ENCODE data around the gene KIF12. TPM values are rescaled to one million over a fixed set of nuclear protein-coding genes. Genes with fewer than 3 reads are reported as not detected.
A peak's percentile ranks its signal among the peaks of the same experiment; 100 is the strongest.

Gene KIF12
- total and polyA plus RNA-seq, 2 of the 13 experiments (the other 11 are each of a cell fraction or from before 2014, with no cell fraction given), result 1.8 to 12.5 TPM

- no peak overlapping the region for H2AFZ ChIP-seq (ENCODE audit: low read length)
- intact Hi-C loops (cut with micrococcal nuclease; ENCODE audit: unreplicated experiment) (no loop called here), in situ Hi-C loops (cut with HindIII; ENCODE audit: extremely low pct_ligation_motif_present, low pct_unique_long_range_greater_than_20kb) (no loop called here)
- peaks cover 88% of the 10 kb centered on the region for H3K4me1 ChIP-seq (ENCODE audit: insufficient read depth, low read length)
- H3K79me2 ChIP-seq (ENCODE audit: insufficient read depth, low read length), result peaks cover 9% of the 10 kb centered on the region
- H3K27ac ChIP-seq (ENCODE audit: extremely low read length, insufficient read depth, low read length), result peak overlapping the region; percentile 25
- POLR2A ChIA-PET, result interaction anchor here (1.5 to 5.3 kb wide), 2 partner anchors 14 to 19 kb away, joined by 3 to 52 read pairs; no protein-coding TSS in a partner anchor
- H3K36me3 ChIP-seq (replicated peaks in 1 of 2; ENCODE audit: control insufficient read depth in 1 of 2, insufficient read depth in 2 of 2, low read length in 2 of 2), result peaks cover 27 to 65% of the 10 kb centered on the region in 2 experiments
- 41% methylated on average over 4 of the region's 4 CpGs for WGBS (ENCODE audit: low lambda C conversion rate)
- H3K9me3 ChIP-seq (ENCODE audit: low read length), result no peaks in the 10 kb centered on the region
- peaks cover 71% of the 10 kb centered on the region for H4K20me1 ChIP-seq (ENCODE audit: insufficient read depth, low read length)
- H3K4me3 ChIP-seq (replicated peaks in 1 of 3; ENCODE audit: insufficient read depth in 1 of 3, low read depth in 2 of 3, low read length in 3 of 3), result no peak overlapping the region; a peak in 1 of 6 replicates
- no peak overlapping the region for H3K9ac ChIP-seq (ENCODE audit: insufficient read depth, low read depth, low read length)
- no TSS peak for BruUV-seq (replicated peaks)
- ATAC-seq (no peak; the same call in 2 of the 3 replicates), FAIRE-seq (peak; percentile 82), DNase-seq (ENCODE audit: low spot score) (peak; percentile 56)
- CTCF ChIA-PET (ENCODE audit: low intra/inter-chr PET ratio, low total read pairs), result no interaction called here
- H3K4me2 ChIP-seq (ENCODE audit: low read depth, low read length), result peak overlapping the region; percentile 19; the same call in 1 of the 2 replicates
- H3K27me3 ChIP-seq (ENCODE audit: control insufficient read depth in 1 of 2, insufficient read depth in 2 of 2, low read length in 2 of 2), result peaks cover 0 to 1% of the 10 kb centered on the region in 2 experiments; a peak in 1 of 5 replicates
- TF ChIP-seq KMT2B (CRISPR knock-in tag; IDR thresholded peaks at IDR 0.05) (no peak), SOX5 (CRISPR knock-in tag; IDR thresholded peaks at IDR 0.05; ENCODE audit: borderline replicate concordance) (peak; percentile 65), ZNF878 (CRISPR knock-in tag; IDR thresholded peaks at IDR 0.05) (peak; percentile 82; the same call in 1 of the 2 replicates), ZNF615 (CRISPR knock-in tag; IDR thresholded peaks at IDR 0.05; ENCODE audit: borderline replicate concordance) (no peak), HNF4G (IDR thresholded peaks at IDR 0.05; ENCODE audit: borderline replicate concordance, low read depth, low read length) (no peak), HNF4G (CRISPR knock-in tag; IDR thresholded peaks at IDR 0.05; ENCODE audit: borderline replicate concordance, low read depth) (peak; percentile 53; the same call in 1 of the 2 replicates), ZNF335 (CRISPR knock-in tag; IDR thresholded peaks at IDR 0.05) (0 out of 2 replicates have a peak, but pooled peaks have one; percentile 42), ZNF792 (CRISPR knock-in tag; IDR thresholded peaks at IDR 0.05) (peak; percentile 67; the same call in 1 of the 2 replicates), ZNF570 (CRISPR knock-in tag; IDR thresholded peaks at IDR 0.05; ENCODE audit: borderline replicate concordance) (0 out of 2 replicates have a peak, but pooled peaks have one; percentile 6), ETV5 (CRISPR knock-in tag; IDR thresholded peaks at IDR 0.05; ENCODE audit: borderline replicate concordance) (peak; percentile 95), TARDBP (CRISPR knock-in tag; IDR thresholded peaks at IDR 0.05) (peak; percentile 79; the same call in 1 of the 2 replicates), ZNF549 (CRISPR knock-in tag; IDR thresholded peaks at IDR 0.05) (no peak), ERF (CRISPR knock-in tag; IDR thresholded peaks at IDR 0.05) (peak; percentile 95), ZNF274 (CRISPR knock-in tag; IDR thresholded peaks at IDR 0.05) (no peak), GABPA (IDR thresholded peaks at IDR 0.05; ENCODE audit: low read depth, low read length) (no peak), GABPA (CRISPR knock-in tag; IDR thresholded peaks at IDR 0.05; ENCODE audit: low read depth) (peak; percentile 71), CHD4 (IDR thresholded peaks at IDR 0.05; ENCODE audit: borderline replicate concordance, low read length) (0 out of 2 replicates have a peak, but pooled peaks have one; percentile 74), TEAD3 (CRISPR knock-in tag; optimal IDR thresholded peaks at IDR 0.05; ENCODE audit: borderline replicate concordance) (peak; percentile 60), NONO (IDR thresholded peaks at IDR 0.05) (no peak), NONO (CRISPR knock-in tag; conservative IDR thresholded peaks at IDR 0.05) (peak; percentile 44; the same call in 1 of the 2 replicates)
- TF ChIP-seq, protein P1, sequence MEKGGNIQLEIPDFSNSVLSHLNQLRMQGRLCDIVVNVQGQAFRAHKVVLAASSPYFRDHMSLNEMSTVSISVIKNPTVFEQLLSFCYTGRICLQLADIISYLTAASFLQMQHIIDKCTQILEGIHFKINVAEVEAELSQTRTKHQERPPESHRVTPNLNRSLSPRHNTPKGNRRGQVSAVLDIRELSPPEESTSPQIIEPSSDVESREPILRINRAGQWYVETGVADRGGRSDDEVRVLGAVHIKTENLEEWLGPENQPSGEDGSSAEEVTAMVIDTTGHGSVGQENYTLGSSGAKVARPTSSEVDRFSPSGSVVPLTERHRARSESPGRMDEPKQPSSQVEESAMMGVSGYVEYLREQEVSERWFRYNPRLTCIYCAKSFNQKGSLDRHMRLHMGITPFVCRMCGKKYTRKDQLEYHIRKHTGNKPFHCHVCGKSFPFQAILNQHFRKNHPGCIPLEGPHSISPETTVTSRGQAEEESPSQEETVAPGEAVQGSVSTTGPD (CRISPR knock-in tag; IDR thresholded peaks at IDR 0.05), result no peak
- TF ChIP-seq, protein P2, sequence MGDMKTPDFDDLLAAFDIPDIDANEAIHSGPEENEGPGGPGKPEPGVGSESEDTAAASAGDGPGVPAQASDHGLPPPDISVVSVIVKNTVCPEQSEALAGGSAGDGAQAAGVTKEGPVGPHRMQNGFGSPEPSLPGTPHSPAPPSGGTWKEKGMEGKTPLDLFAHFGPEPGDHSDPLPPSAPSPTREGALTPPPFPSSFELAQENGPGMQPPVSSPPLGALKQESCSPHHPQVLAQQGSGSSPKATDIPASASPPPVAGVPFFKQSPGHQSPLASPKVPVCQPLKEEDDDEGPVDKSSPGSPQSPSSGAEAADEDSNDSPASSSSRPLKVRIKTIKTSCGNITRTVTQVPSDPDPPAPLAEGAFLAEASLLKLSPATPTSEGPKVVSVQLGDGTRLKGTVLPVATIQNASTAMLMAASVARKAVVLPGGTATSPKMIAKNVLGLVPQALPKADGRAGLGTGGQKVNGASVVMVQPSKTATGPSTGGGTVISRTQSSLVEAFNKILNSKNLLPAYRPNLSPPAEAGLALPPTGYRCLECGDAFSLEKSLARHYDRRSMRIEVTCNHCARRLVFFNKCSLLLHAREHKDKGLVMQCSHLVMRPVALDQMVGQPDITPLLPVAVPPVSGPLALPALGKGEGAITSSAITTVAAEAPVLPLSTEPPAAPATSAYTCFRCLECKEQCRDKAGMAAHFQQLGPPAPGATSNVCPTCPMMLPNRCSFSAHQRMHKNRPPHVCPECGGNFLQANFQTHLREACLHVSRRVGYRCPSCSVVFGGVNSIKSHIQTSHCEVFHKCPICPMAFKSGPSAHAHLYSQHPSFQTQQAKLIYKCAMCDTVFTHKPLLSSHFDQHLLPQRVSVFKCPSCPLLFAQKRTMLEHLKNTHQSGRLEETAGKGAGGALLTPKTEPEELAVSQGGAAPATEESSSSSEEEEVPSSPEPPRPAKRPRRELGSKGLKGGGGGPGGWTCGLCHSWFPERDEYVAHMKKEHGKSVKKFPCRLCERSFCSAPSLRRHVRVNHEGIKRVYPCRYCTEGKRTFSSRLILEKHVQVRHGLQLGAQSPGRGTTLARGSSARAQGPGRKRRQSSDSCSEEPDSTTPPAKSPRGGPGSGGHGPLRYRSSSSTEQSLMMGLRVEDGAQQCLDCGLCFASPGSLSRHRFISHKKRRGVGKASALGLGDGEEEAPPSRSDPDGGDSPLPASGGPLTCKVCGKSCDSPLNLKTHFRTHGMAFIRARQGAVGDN (CRISPR knock-in tag; IDR thresholded peaks at IDR 0.05), result peak; percentile 50; the same call in 1 of the 2 replicates
These were observed 37.1 kb downstream of the KIF12 start for GRCh38 chr9:114061830-114062474.
